GM12878 (cell line): ENCODE measurements around the gene UBB. TPM values are rescaled to one million over a fixed set of nuclear protein-coding genes. Genes with fewer than 3 reads are reported as not detected.

Experiments used
- ATF7 ChIP-seq: fragments of 450-650 bp; IDR thresholded peaks from 2 replicates; pipeline ENCODE4 v1.6.1; 2016; ENCODE audit warnings: low read depth, mild to moderate bottlenecking
- FOS ChIP-seq: IDR thresholded peaks from 3 replicates; pipeline ENCODE4 v1.6.1; 2011; ENCODE audit warnings: borderline replicate concordance; ENCODE audit not compliant: insufficient read length; ENCODE audit errors: extremely low read depth
- HCFC1 ChIP-seq: fragments of 150-350 bp; IDR thresholded peaks from 2 replicates; pipeline ENCODE4 v1.6.1; 2014; ENCODE audit warnings: low read length
- HSF1 ChIP-seq: fragments of 150-350 bp; IDR thresholded peaks from 2 replicates; pipeline ENCODE4 v1.6.1; 2014; ENCODE audit warnings: mild to moderate bottlenecking, low read depth, low read length
- IRF5 ChIP-seq: fragments of 450-650 bp; IDR thresholded peaks from 2 replicates; pipeline ENCODE4 v1.6.1; 2017; ENCODE audit warnings: borderline replicate concordance
- NR2F1 ChIP-seq: fragments of 450-650 bp; conservative IDR thresholded peaks from 2 replicates; pipeline ENCODE4 v1.6.1; 2017; ENCODE audit warnings: mild to moderate bottlenecking
- NRF1 ChIP-seq: conservative IDR thresholded peaks from 2 replicates; pipeline ENCODE4 v1.6.1; 2011; ENCODE audit warnings: mild to moderate bottlenecking, low read depth, low read length, improper control_type of control experiment
- SMC3 ChIP-seq: IDR thresholded peaks from 2 replicates; pipeline ENCODE4 v1.6.1; 2011; ENCODE audit warnings: low read length, improper control_type of control experiment, borderline replicate concordance
- SREBF1 ChIP-seq: IDR thresholded peaks from 2 replicates; pipeline ENCODE4 v1.6.1; 2012; ENCODE audit warnings: mild to moderate bottlenecking, low read length
- ZNF592 ChIP-seq: fragments of 450-650 bp; IDR thresholded peaks from 2 replicates; pipeline ENCODE4 v1.6.1; 2017; ENCODE audit warnings: mild to moderate bottlenecking, moderate library complexity
- polyA plus RNA-seq, 11 experiments: library from polyadenylated mRNA; depleted of rRNA in 4 of 11; unstranded in 6 of 11; stranded (reverse) in 5 of 11; fragments of >200 nt; fragmentation: Nextera tagmentation in 4 of 11; fragmentation: Illumina TruSeq in 1 of 11; extraction: Ambion mirVana in 4 of 11; extraction: Trizol in 1 of 11; gene quantifications; 1 replicate in 1 of 11; 2 replicates in 10 of 11; pipeline versions ENCODE4 v1.2.1 to v1.2.3, GENCODE V29; 2011 to 2016; ENCODE audit warnings: inconsistent platforms in 2 of 11, missing spikeins in 2 of 11, low read depth in 1 of 11
- total RNA-seq, 4 experiments: library from RNA; depleted of rRNA in 3 of 4; stranded (reverse); fragments of >200 nt in 3 of 4; fragmentation: Illumina TruSeq in 1 of 4; extraction: Trizol in 1 of 4; gene quantifications; 2 replicates each; pipeline versions ENCODE4 v1.2.1 to v1.2.3, GENCODE V29; 2013 to 2021
- TF ChIP-seq, protein P1 (sequence below): IDR thresholded peaks from 2 replicates; pipeline ENCODE4 v1.6.1; 2012; ENCODE audit warnings: low read depth, low read length, improper control_type of control experiment
- TF ChIP-seq, protein P2 (sequence below), 3 experiments: IDR thresholded peaks in 2 of 3; conservative IDR thresholded peaks in 1 of 3; 2 replicates each; pipeline ENCODE4 v1.5.1; 2011; ENCODE audit warnings: low read depth in 3 of 3, low read length in 3 of 3, mild to moderate bottlenecking in 3 of 3, control low read depth in 2 of 3, moderate library complexity in 2 of 3, inconsistent platforms in 1 of 3, mixed read lengths in 1 of 3; ENCODE audit not compliant: control insufficient read depth in 2 of 3, insufficient read depth in 1 of 3; ENCODE audit errors: extremely low read depth in 1 of 3
- TF ChIP-seq, protein P3 (sequence below): IDR thresholded peaks from 2 replicates; pipeline ENCODE4 v1.6.1; 2012; ENCODE audit warnings: improper control_type of control experiment, low read depth, low read length; ENCODE audit not compliant: insufficient replicate concordance

UBB gene
- total and polyA plus RNA-seq, 10 of the 15 experiments (the other 5 are each of a cell fraction or from before 2014, with no cell fraction given), result 1,133 to 4,246 (median 2,099) TPM

DNA sequence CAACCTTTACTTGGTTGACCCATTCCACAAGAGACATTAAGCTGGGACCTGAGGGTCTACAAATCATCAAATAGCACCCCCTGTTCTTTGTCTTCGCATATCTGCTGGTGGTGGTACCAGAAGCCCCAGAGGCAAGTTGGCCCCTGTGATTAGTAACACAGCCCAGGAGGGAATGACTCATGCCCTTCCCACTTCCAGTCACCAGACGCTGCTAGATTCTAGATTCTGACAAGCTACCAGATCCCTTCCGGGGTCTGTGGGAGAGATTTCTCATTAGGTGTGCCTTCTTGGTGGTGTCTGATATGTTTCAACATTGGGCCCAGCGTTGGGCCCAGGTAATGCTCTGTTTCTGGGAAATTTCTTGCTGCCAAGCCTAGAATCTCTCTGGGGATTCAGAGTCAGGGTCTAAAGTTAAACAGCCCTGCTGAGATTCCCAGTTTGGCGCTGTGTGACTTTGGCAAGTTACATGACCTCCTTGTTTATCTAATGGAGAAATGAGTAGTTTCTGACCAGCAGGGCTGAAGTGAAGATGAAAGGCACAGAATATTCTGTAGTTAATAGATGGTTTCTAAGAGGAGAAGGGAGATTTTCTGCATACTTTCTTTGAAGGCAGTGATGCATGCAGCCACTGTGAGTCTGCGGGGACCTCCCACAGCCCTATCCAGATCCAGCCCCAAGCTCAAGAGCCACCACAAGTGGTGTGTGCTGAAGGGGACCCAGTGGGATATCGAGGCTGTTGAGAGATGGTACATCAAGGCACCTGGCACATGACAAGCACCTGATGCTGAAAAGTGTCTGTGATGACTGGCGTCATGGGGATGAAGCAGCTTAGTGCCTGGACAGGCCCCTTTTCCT, 38.4 kb downstream of the UBB start (continued):
- TF ChIP-seq ZNF592, result no peak
- no peak for TF ChIP-seq FOS
- TF ChIP-seq NRF1, result no peak
- no peak for TF ChIP-seq HSF1
- no peak for TF ChIP-seq IRF5
- 0 out of 2 replicates have a peak, but pooled peaks have one; percentile 54 for TF ChIP-seq ATF7
- TF ChIP-seq HCFC1, result no peak
- TF ChIP-seq SMC3, result no peak
- TF ChIP-seq, protein P1, sequence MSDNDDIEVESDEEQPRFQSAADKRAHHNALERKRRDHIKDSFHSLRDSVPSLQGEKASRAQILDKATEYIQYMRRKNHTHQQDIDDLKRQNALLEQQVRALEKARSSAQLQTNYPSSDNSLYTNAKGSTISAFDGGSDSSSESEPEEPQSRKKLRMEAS, result no peak
- no peak for TF ChIP-seq SREBF1
- TF ChIP-seq, protein P2, sequence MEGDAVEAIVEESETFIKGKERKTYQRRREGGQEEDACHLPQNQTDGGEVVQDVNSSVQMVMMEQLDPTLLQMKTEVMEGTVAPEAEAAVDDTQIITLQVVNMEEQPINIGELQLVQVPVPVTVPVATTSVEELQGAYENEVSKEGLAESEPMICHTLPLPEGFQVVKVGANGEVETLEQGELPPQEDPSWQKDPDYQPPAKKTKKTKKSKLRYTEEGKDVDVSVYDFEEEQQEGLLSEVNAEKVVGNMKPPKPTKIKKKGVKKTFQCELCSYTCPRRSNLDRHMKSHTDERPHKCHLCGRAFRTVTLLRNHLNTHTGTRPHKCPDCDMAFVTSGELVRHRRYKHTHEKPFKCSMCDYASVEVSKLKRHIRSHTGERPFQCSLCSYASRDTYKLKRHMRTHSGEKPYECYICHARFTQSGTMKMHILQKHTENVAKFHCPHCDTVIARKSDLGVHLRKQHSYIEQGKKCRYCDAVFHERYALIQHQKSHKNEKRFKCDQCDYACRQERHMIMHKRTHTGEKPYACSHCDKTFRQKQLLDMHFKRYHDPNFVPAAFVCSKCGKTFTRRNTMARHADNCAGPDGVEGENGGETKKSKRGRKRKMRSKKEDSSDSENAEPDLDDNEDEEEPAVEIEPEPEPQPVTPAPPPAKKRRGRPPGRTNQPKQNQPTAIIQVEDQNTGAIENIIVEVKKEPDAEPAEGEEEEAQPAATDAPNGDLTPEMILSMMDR (IDR thresholded peaks at IDR 0.05 in 2 of 3, conservative IDR thresholded peaks at IDR 0.05 in 1 of 3; ENCODE audit: control insufficient read depth in 2 of 3, extremely low read depth in 1 of 3, insufficient read depth in 1 of 3, low read depth in 3 of 3, low read length in 3 of 3), result no peak
- TF ChIP-seq NR2F1, result no peak
- TF ChIP-seq, protein P3, sequence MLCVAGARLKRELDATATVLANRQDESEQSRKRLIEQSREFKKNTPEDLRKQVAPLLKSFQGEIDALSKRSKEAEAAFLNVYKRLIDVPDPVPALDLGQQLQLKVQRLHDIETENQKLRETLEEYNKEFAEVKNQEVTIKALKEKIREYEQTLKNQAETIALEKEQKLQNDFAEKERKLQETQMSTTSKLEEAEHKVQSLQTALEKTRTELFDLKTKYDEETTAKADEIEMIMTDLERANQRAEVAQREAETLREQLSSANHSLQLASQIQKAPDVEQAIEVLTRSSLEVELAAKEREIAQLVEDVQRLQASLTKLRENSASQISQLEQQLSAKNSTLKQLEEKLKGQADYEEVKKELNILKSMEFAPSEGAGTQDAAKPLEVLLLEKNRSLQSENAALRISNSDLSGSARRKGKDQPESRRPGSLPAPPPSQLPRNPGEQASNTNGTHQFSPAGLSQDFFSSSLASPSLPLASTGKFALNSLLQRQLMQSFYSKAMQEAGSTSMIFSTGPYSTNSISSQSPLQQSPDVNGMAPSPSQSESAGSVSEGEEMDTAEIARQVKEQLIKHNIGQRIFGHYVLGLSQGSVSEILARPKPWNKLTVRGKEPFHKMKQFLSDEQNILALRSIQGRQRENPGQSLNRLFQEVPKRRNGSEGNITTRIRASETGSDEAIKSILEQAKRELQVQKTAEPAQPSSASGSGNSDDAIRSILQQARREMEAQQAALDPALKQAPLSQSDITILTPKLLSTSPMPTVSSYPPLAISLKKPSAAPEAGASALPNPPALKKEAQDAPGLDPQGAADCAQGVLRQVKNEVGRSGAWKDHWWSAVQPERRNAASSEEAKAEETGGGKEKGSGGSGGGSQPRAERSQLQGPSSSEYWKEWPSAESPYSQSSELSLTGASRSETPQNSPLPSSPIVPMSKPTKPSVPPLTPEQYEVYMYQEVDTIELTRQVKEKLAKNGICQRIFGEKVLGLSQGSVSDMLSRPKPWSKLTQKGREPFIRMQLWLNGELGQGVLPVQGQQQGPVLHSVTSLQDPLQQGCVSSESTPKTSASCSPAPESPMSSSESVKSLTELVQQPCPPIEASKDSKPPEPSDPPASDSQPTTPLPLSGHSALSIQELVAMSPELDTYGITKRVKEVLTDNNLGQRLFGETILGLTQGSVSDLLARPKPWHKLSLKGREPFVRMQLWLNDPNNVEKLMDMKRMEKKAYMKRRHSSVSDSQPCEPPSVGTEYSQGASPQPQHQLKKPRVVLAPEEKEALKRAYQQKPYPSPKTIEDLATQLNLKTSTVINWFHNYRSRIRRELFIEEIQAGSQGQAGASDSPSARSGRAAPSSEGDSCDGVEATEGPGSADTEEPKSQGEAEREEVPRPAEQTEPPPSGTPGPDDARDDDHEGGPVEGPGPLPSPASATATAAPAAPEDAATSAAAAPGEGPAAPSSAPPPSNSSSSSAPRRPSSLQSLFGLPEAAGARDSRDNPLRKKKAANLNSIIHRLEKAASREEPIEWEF, result peak; percentile 36
